Fibroblast of lung (primary cell): ENCODE measurements around the gene PTBP2. TPM values are rescaled to one million over a fixed set of nuclear protein-coding genes. Genes with fewer than 3 reads are reported as not detected.
"Not testable (repeated sequence)": the region's sequence is repeated elsewhere in the genome, so short reads cannot be mapped to it uniquely, and the experiment has no call there.

Experiments
- DNase-seq, 2 donors: peaks; one replicate each; pipeline versions ENCODE4 v3.0.0 to v3.0.0-alpha.2; 2010; ENCODE audit warnings: low read depth in 2 of 2
- H2AFZ ChIP-seq: 2 replicates; pipeline ENCODE4 v1.5.1; 2012; ENCODE audit warnings: low read length, control low read depth, inconsistent platforms
- H3K27ac ChIP-seq: 2 replicates; pipeline ENCODE4 v1.5.1; 2011; ENCODE audit warnings: low read length, control low read depth; ENCODE audit not compliant: insufficient read depth
- H3K27me3 ChIP-seq: 2 replicates; pipeline ENCODE4 v1.5.1; 2011; ENCODE audit warnings: mild to moderate bottlenecking, low read length; ENCODE audit not compliant: control insufficient read depth, insufficient read depth
- H3K36me3 ChIP-seq: 2 replicates; pipeline ENCODE4 v1.5.1; 2011; ENCODE audit warnings: low read length; ENCODE audit not compliant: control insufficient read depth, insufficient read depth
- H3K4me1 ChIP-seq: 2 replicates; pipeline ENCODE4 v1.5.1; 2011; ENCODE audit warnings: low read length; ENCODE audit not compliant: control insufficient read depth, insufficient read depth; ENCODE audit errors: extremely low read depth
- H3K4me2 ChIP-seq: 2 replicates; pipeline ENCODE4 v1.5.1; 2011; ENCODE audit warnings: low read length, control low read depth; ENCODE audit not compliant: insufficient read depth; ENCODE audit errors: extremely low read depth
- H3K4me3 ChIP-seq, 4 experiments: fragments of 200-600 bp in 1 of 4; sonication (generic) in 1 of 4; replicated peaks in 1 of 4; 2 replicates each; pipeline ENCODE4 v1.5.1; 2011 to 2016; ENCODE audit warnings: low read length in 4 of 4, low read depth in 3 of 4, mild to moderate bottlenecking in 3 of 4, control low read depth in 2 of 4, inconsistent platforms in 1 of 4, mixed read lengths in 1 of 4; ENCODE audit not compliant: insufficient read depth in 1 of 4; ENCODE audit errors: control extremely low read depth in 1 of 4
- H3K79me2 ChIP-seq: 2 replicates; pipeline ENCODE4 v1.5.1; 2012; ENCODE audit warnings: mild to moderate bottlenecking, low read length, inconsistent platforms; ENCODE audit not compliant: control insufficient read depth, insufficient read depth
- H3K9ac ChIP-seq: 2 replicates; pipeline ENCODE4 v1.5.1; 2011; ENCODE audit warnings: mild to moderate bottlenecking, low read length, control low read depth; ENCODE audit not compliant: insufficient read depth
- H3K9me3 ChIP-seq: 2 replicates; pipeline ENCODE4 v1.5.1; 2012; ENCODE audit warnings: low read depth, low read length; ENCODE audit not compliant: control insufficient read depth, insufficient read depth
- H4K20me1 ChIP-seq: 2 replicates; pipeline ENCODE4 v1.5.1; 2011; ENCODE audit warnings: low read length; ENCODE audit not compliant: control insufficient read depth, insufficient read depth; ENCODE audit errors: extremely low read depth
- CTCF ChIP-seq, 2 donors: IDR thresholded peaks in 1 of 2; conservative IDR thresholded peaks in 1 of 2; 1 replicate in 1 of 2; 2 replicates in 1 of 2; pipeline ENCODE4 v1.5.1; 2011 to 2012; ENCODE audit warnings: low read length in 2 of 2, control low read depth in 1 of 2, inconsistent platforms in 1 of 2, low read depth in 1 of 2, mild to moderate bottlenecking in 1 of 2
- EZH2 ChIP-seq: IDR thresholded peaks from 2 replicates; pipeline ENCODE4 v1.5.1; 2012; ENCODE audit warnings: low read length, control low read depth, mild to moderate bottlenecking; ENCODE audit errors: missing control alignments
- polyA plus RNA-seq, 2 donors: library from polyadenylated mRNA; depleted of rRNA in 1 of 2; stranded (reverse) in 1 of 2; unstranded in 1 of 2; fragments of >200 nt; gene quantifications; 2 replicates each; pipeline ENCODE4 v1.2.1, GENCODE V29; 2011 to 2012; ENCODE audit warnings: missing spikeins in 1 of 2
- total RNA-seq: library from RNA; depleted of rRNA; stranded (reverse); fragments of >200 nt; gene quantifications from 2 replicates; pipeline ENCODE4 v1.2.1, GENCODE V29; 2014

The PTBP2 gene
- total and polyA plus RNA-seq, 2 donors (not counting 1 experiment from before 2014, with no cell fraction given) = 19.7 to 24.6 TPM

GRCh38 chr1:96782856-96783255, 61.3 kb downstream of the PTBP2 start:
- H3K4me1 ChIP-seq = no peaks in the 10 kb centered on the region
- no peak overlapping the region for H3K4me2 ChIP-seq
- H3K27ac ChIP-seq = no peak overlapping the region
- TF ChIP-seq CTCF (conservative IDR thresholded peaks at IDR 0.05 in 1 of 2, IDR thresholded peaks at IDR 0.05 in 1 of 2; ENCODE audit: low read depth in 1 of 2, low read length in 2 of 2) (no peak), EZH2 (no peak)
- H3K27me3 ChIP-seq = no peaks in the 10 kb centered on the region
- peak in 1 of 2 donors; percentile 53 for DNase-seq
- no peak overlapping the region for H3K9ac ChIP-seq
- no peaks in the 10 kb centered on the region for H3K9me3 ChIP-seq
- no peak overlapping the region for H2AFZ ChIP-seq
- H3K79me2 ChIP-seq = no peaks in the 10 kb centered on the region
- H4K20me1 ChIP-seq = no peaks in the 10 kb centered on the region
- H3K36me3 ChIP-seq = peaks cover 7% of the 10 kb centered on the region
- no peak overlapping the region for H3K4me3 ChIP-seq

- Histone ChIP-seq H3K27me3 (no peaks in the 10 kb centered on the region), H3K9ac (no peak overlapping the region), H3K9me3 (no peaks in the 10 kb centered on the region), H3K4me2 (no peak overlapping the region), H3K4me1 (no peaks in the 10 kb centered on the region), H3K4me3 (no peak overlapping the region), H3K27ac (no peak overlapping the region), H3K36me3 (peaks cover 2% of the 10 kb centered on the region), H3K79me2 (no peaks in the 10 kb centered on the region), H4K20me1 (no peaks in the 10 kb centered on the region), H2AFZ (no peak overlapping the region)
- TF ChIP-seq EZH2 = no peak
- no peak for TF ChIP-seq CTCF (conservative IDR thresholded peaks at IDR 0.05 in 1 of 2, IDR thresholded peaks at IDR 0.05 in 1 of 2; ENCODE audit: low read depth in 1 of 2, low read length in 2 of 2)
- peak in 1 of 2 donors; percentile 12 for DNase-seq
Observed at GRCh38 chr1:96790599-96790998, 69.0 kb downstream of the PTBP2 start.

GRCh38 chr1:96792220-96792619, 70.6 kb downstream of the PTBP2 start:
- Histone ChIP-seq H3K4me2 (no peak overlapping the region), H3K27me3 (no peaks in the 10 kb centered on the region), H3K79me2 (no peaks in the 10 kb centered on the region), H4K20me1 (no peaks in the 10 kb centered on the region), H3K9me3 (no peaks in the 10 kb centered on the region), H3K9ac (no peak overlapping the region), H3K27ac (no peak overlapping the region), H3K4me3 (no peak overlapping the region), H3K4me1 (no peaks in the 10 kb centered on the region), H3K36me3 (peaks cover 2% of the 10 kb centered on the region), H2AFZ (no peak overlapping the region)
- DNase-seq = no peak
- TF ChIP-seq EZH2 (no peak), CTCF (conservative IDR thresholded peaks at IDR 0.05 in 1 of 2, IDR thresholded peaks at IDR 0.05 in 1 of 2; ENCODE audit: low read depth in 1 of 2, low read length in 2 of 2) (no peak)

GRCh38 chr1:96801696-96802095, 80.1 kb downstream of the PTBP2 start:
- H3K4me1 ChIP-seq, DNase-seq, H3K9me3 ChIP-seq, H3K4me3 ChIP-seq, H3K36me3 ChIP-seq, H2AFZ ChIP-seq, H3K9ac ChIP-seq, H3K27me3 ChIP-seq, H3K79me2 ChIP-seq, H3K4me2 ChIP-seq, H4K20me1 ChIP-seq, H3K27ac ChIP-seq: not testable (repeated sequence)
